C4-2B (cell line): Measurements from ENCODE around the gene GRM2.
"Not testable (repeated sequence)": the region's sequence is repeated elsewhere in the genome, so short reads cannot be mapped to it uniquely, and the experiment has no call there.

Experiments
- ZFX ChIP-seq: fragments of 450-650 bp; IDR thresholded peaks from 2 replicates; pipeline ENCODE4 v1.6.1; 2017
- TF ChIP-seq, protein P1 (sequence below): fragments of 450-650 bp; conservative IDR thresholded peaks from 2 replicates; pipeline ENCODE4 v1.5.1; 2017; ENCODE audit warnings: mild to moderate bottlenecking

DNA sequence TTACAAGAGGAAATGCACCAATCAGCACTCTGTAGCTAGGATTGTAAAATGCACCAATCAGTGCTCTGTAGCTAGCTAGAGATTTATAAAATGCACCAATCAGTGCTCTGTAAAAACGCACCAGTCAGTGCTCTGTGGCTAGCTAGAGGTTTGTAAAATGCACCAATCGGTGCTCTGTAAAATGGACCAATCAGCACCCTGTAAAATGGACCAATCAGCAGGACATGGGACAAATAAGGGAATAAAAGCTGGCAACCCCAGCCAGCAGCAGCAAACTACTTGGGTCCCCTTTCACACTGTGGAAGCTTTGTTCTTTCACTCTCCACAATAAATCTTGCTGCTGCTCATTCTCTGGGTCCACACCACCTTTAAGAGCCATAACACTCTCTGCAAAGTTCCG, 35.5 kb downstream of the GRM2 start:
- TF ChIP-seq, protein P1, sequence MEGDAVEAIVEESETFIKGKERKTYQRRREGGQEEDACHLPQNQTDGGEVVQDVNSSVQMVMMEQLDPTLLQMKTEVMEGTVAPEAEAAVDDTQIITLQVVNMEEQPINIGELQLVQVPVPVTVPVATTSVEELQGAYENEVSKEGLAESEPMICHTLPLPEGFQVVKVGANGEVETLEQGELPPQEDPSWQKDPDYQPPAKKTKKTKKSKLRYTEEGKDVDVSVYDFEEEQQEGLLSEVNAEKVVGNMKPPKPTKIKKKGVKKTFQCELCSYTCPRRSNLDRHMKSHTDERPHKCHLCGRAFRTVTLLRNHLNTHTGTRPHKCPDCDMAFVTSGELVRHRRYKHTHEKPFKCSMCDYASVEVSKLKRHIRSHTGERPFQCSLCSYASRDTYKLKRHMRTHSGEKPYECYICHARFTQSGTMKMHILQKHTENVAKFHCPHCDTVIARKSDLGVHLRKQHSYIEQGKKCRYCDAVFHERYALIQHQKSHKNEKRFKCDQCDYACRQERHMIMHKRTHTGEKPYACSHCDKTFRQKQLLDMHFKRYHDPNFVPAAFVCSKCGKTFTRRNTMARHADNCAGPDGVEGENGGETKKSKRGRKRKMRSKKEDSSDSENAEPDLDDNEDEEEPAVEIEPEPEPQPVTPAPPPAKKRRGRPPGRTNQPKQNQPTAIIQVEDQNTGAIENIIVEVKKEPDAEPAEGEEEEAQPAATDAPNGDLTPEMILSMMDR: not testable (repeated sequence)
- TF ChIP-seq ZFX: not testable (repeated sequence)
